Right lobe of liver (tissue), 4 donors: Measurements from ENCODE around the gene CR1L.

Experiments
- POLR2A ChIP-seq: fragments of 450-650 bp; IDR thresholded peaks from one replicate; pipeline ENCODE4 v1.6.1; 2017; ENCODE audit warnings: antibody characterized with exemption, mild to moderate bottlenecking
- TF ChIP-seq, protein P1 (sequence below), 4 donors: fragments of 200-600 bp in 3 of 4; fragments of 450-650 bp in 1 of 4; IDR thresholded peaks; one replicate each; pipeline versions ENCODE4 v1.5.1 to v1.8.0; 2016 to 2022; ENCODE audit warnings: antibody characterized with exemption in 4 of 4, mild to moderate bottlenecking in 2 of 4
- donor health status: DM: no; HTN: no; CAD: no.
- donor health status: DM: no; HTN: no; CAD: no.
- donor health status: DM: no; HTN: yes; CAD: no.

DNA sequence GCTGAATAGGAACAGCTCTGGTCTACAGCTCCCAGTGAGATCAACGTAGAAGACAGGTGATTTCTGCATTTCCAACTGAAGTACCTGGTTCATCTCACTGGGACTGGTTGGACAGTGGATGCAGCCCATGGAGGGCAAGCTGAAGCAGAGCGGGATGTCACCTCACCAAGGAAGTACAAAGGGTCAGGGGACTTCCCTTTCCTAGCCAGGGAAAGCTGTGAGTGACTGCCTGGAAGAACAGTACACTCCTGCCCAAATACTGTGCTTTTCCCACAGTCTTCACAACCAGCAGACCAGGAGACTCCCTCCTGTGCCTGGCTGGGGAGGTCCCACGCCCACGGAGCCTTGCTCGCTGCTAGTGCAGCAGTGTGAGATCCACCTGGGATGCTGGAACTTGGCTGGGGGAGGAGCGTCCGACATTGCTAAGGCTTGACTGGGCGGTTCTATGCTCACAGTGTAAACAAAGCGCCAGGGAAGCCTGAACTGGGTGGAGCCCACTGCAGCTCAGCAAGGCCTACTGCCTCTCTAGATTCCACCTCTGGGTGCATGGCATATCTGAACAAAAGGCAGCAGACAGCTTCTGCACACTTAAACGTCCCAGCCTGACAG, 14.7 kb downstream of the CR1L start:
- TF ChIP-seq, protein P1, sequence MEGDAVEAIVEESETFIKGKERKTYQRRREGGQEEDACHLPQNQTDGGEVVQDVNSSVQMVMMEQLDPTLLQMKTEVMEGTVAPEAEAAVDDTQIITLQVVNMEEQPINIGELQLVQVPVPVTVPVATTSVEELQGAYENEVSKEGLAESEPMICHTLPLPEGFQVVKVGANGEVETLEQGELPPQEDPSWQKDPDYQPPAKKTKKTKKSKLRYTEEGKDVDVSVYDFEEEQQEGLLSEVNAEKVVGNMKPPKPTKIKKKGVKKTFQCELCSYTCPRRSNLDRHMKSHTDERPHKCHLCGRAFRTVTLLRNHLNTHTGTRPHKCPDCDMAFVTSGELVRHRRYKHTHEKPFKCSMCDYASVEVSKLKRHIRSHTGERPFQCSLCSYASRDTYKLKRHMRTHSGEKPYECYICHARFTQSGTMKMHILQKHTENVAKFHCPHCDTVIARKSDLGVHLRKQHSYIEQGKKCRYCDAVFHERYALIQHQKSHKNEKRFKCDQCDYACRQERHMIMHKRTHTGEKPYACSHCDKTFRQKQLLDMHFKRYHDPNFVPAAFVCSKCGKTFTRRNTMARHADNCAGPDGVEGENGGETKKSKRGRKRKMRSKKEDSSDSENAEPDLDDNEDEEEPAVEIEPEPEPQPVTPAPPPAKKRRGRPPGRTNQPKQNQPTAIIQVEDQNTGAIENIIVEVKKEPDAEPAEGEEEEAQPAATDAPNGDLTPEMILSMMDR (IDR thresholded peaks at IDR 0.05), result no peak
- TF ChIP-seq POLR2A, result no peak
